ENCODE results near the gene PAK5. TPM values are rescaled to one million over a fixed set of nuclear protein-coding genes. Genes with fewer than 3 reads are reported as not detected.

Gene PAK5
- total RNA-seq, 1 donor from 2014 or later = not detected

- intact Hi-C loops (cut with DNase I) = no loop called here
- no peak for DNase-seq (ENCODE audit: low spot score)
These were observed 206.6 kb downstream of the PAK5 start for GRCh38 chr20:9632265-9632664.

- intact Hi-C loops (cut with DNase I) = no loop called here
These were observed 208.3 kb downstream of the PAK5 start for GRCh38 chr20:9630554-9630953.

GRCh38 chr20:9629831-9630230 lies 209.0 kb downstream of the PAK5 start:
- intact Hi-C loops (cut with DNase I) = no loop called here
- no peak for DNase-seq (ENCODE audit: low spot score)

More at GRCh38 chr20:9630554-9630953, 208.3 kb downstream of the PAK5 start:
- DNase-seq (ENCODE audit: low spot score) = no peak

- intact Hi-C loops (cut with DNase I) = no loop called here
These were observed 210.3 kb downstream of the PAK5 start for GRCh38 chr20:9628589-9628988.

GRCh38 chr20:9628141-9628540 lies 210.7 kb downstream of the PAK5 start:
- intact Hi-C loops (cut with DNase I) = no loop called here
- no peak for DNase-seq (ENCODE audit: low spot score)

More at GRCh38 chr20:9628589-9628988, 210.3 kb downstream of the PAK5 start:
- no peak for DNase-seq (ENCODE audit: low spot score)

- intact Hi-C loops (cut with DNase I) = no loop called here
- DNase-seq (ENCODE audit: low spot score) = no peak
These were observed 211.7 kb downstream of the PAK5 start for GRCh38 chr20:9627219-9627618.

- intact Hi-C loops (cut with DNase I) = no loop called here
- DNase-seq (ENCODE audit: low spot score) = no peak
These were observed 212.5 kb downstream of the PAK5 start for GRCh38 chr20:9626357-9626756.

- intact Hi-C loops (cut with DNase I) = loop anchor here (5.0 to 10.0 kb wide), 4 partner anchors 294 to 1927 kb away; no protein-coding TSS in a partner anchor
- no peak for DNase-seq (ENCODE audit: low spot score)
These were observed 220.9 kb downstream of the PAK5 start for GRCh38 chr20:9617940-9618339.

- intact Hi-C loops (cut with DNase I) = loop anchor here (5.0 to 10.0 kb wide), 4 partner anchors 295 to 1928 kb away; no protein-coding TSS in a partner anchor
- no peak for DNase-seq (ENCODE audit: low spot score)
These were observed 221.9 kb downstream of the PAK5 start for GRCh38 chr20:9616833-9617461.

- DNase-seq (ENCODE audit: low spot score) = no peak
- intact Hi-C loops (cut with DNase I) = loop anchor here (5.0 to 10.0 kb wide), 4 partner anchors 296 to 1928 kb away; no protein-coding TSS in a partner anchor
These were observed 222.4 kb downstream of the PAK5 start for GRCh38 chr20:9616455-9616805.

GRCh38 chr20:9615766-9616454 lies 223.0 kb downstream of the PAK5 start:
- intact Hi-C loops (cut with DNase I) = loop anchor here (5.0 to 10.0 kb wide), 4 partner anchors 296 to 1929 kb away; no protein-coding TSS in a partner anchor
- no peak for DNase-seq (ENCODE audit: low spot score)

GRCh38 chr20:9615118-9615517 lies 223.8 kb downstream of the PAK5 start:
- no peak for DNase-seq (ENCODE audit: low spot score)
- intact Hi-C loops (cut with DNase I) = loop anchor here (5.0 to 10.0 kb wide), 4 partner anchors 297 to 1930 kb away; no protein-coding TSS in a partner anchor

- DNase-seq (ENCODE audit: low spot score) = no peak
- intact Hi-C loops (cut with DNase I) = loop anchor here (10.0 kb wide), 2 partner anchors 811 to 1931 kb away; no protein-coding TSS in a partner anchor
These were observed 225.0 kb downstream of the PAK5 start for GRCh38 chr20:9613871-9614270.

GRCh38 chr20:9611921-9612320 lies 227.0 kb downstream of the PAK5 start:
- no peak for DNase-seq (ENCODE audit: low spot score)
- intact Hi-C loops (cut with DNase I) = loop anchor here (2.0 to 10.0 kb wide), 3 partner anchors 203 to 1933 kb away; no protein-coding TSS in a partner anchor

- intact Hi-C loops (cut with DNase I) = loop anchor here (2.0 to 10.0 kb wide), 3 partner anchors 202 to 1934 kb away; no protein-coding TSS in a partner anchor
- no peak for DNase-seq (ENCODE audit: low spot score)
These were observed 228.2 kb downstream of the PAK5 start for GRCh38 chr20:9610665-9611064.

GRCh38 chr20:9609887-9610502 lies 228.9 kb downstream of the PAK5 start:
- intact Hi-C loops (cut with DNase I) = loop anchor here (2.0 to 10.0 kb wide), 4 partner anchors 65 to 1935 kb away; no protein-coding TSS in a partner anchor

GRCh38 chr20:9608639-9609340 lies 230.1 kb downstream of the PAK5 start:
- DNase-seq (ENCODE audit: low spot score) = no peak
- intact Hi-C loops (cut with DNase I) = loop anchor here (10.0 kb wide), 1 partner anchor 64 kb away; no protein-coding TSS in a partner anchor

More at GRCh38 chr20:9609887-9610502, 228.9 kb downstream of the PAK5 start:
- no peak for DNase-seq (ENCODE audit: low spot score)

- intact Hi-C loops (cut with DNase I) = loop anchor here (10.0 kb wide), 1 partner anchor 58 kb away; no protein-coding TSS in a partner anchor
- DNase-seq (ENCODE audit: low spot score) = no peak
These were observed 236.1 kb downstream of the PAK5 start for GRCh38 chr20:9602847-9603183.

- DNase-seq (ENCODE audit: low spot score) = no peak
- intact Hi-C loops (cut with DNase I) = loop anchor here (10.0 kb wide), 1 partner anchor 56 kb away; no protein-coding TSS in a partner anchor
These were observed 238.3 kb downstream of the PAK5 start for GRCh38 chr20:9600562-9600961.

Measured in cardiac septum (tissue), 1 donor.